Activated T-helper 17 cell treated with anti-CD3 and anti-CD28 coated beads, Interleukin-2, amount 50 U/mL, for 72 hours (primary cell): ENCODE measurements around the gene TCP10L. TPM values are rescaled to one million over a fixed set of nuclear protein-coding genes. Genes with fewer than 3 reads are reported as not detected.
"Not testable (repeated sequence)": the region's sequence is repeated elsewhere in the genome, so short reads cannot be mapped to it uniquely, and the experiment has no call there.

Experiments used
- ATAC-seq: fragments of 150-1000 bp; cut with Tn5 transposase; replicated peaks from 2 replicates; pipeline ENCODE4 v1.10.0; 2021; ENCODE audit warnings: mild to moderate bottlenecking, moderate library complexity
- H3K27ac Mint-ChIP-seq: one replicate; pipeline ENCODE4 v1.8.0; 2022; ENCODE audit warnings: mixed read lengths
- H3K27me3 Mint-ChIP-seq: one replicate; pipeline ENCODE4 v1.8.0; 2022; ENCODE audit warnings: mixed read lengths
- H3K36me3 Mint-ChIP-seq: one replicate; pipeline ENCODE4 v1.8.0; 2022; ENCODE audit warnings: low read depth, mild to moderate bottlenecking, mixed read lengths
- H3K4me1 Mint-ChIP-seq: one replicate; pipeline ENCODE4 v1.8.0; 2022; ENCODE audit warnings: mixed read lengths
- H3K4me3 Mint-ChIP-seq: one replicate; pipeline ENCODE4 v1.8.0; 2022; ENCODE audit warnings: mild to moderate bottlenecking, mixed read lengths
- H3K9me3 Mint-ChIP-seq: one replicate; pipeline ENCODE4 v1.8.0; 2022; ENCODE audit warnings: mixed read lengths
- total RNA-seq, 2 donors: library from RNA; stranded (reverse); gene quantifications; one replicate each; pipeline ENCODE4 v1.2.3, GENCODE V29; 2022

The TCP10L gene
- total RNA-seq, 2 donors from 2014 or later: 0.73 to 1.3 TPM

GRCh38 chr21:32549886-32550285 lies 35.4 kb downstream of the TCP10L start:
- H3K4me3 Mint-ChIP-seq: no peak overlapping the region
- no peaks in the 10 kb centered on the region for H3K9me3 Mint-ChIP-seq
- peaks cover 10% of the 10 kb centered on the region for H3K4me1 Mint-ChIP-seq
- no peak for ATAC-seq
- no peaks in the 10 kb centered on the region for H3K27me3 Mint-ChIP-seq
- H3K27ac Mint-ChIP-seq: no peak overlapping the region
- no peaks in the 10 kb centered on the region for H3K36me3 Mint-ChIP-seq

GRCh38 chr21:32549440-32549839 lies 35.9 kb downstream of the TCP10L start:
- Mint-ChIP-seq H3K36me3 (no peaks in the 10 kb centered on the region), H3K4me1 (peaks cover 10% of the 10 kb centered on the region), H3K27ac (no peak overlapping the region), H3K27me3 (no peaks in the 10 kb centered on the region), H3K4me3 (no peak overlapping the region), H3K9me3 (no peaks in the 10 kb centered on the region)
- no peak for ATAC-seq

GRCh38 chr21:32548978-32549377 lies 36.3 kb downstream of the TCP10L start:
- Mint-ChIP-seq H3K9me3 (no peaks in the 10 kb centered on the region), H3K27me3 (no peaks in the 10 kb centered on the region), H3K36me3 (no peaks in the 10 kb centered on the region), H3K4me3 (no peak overlapping the region), H3K27ac (no peak overlapping the region), H3K4me1 (peaks cover 10% of the 10 kb centered on the region)
- no peak for ATAC-seq

- H3K9me3 Mint-ChIP-seq: no peaks in the 10 kb centered on the region
- H3K27ac Mint-ChIP-seq: no peak overlapping the region
- H3K36me3 Mint-ChIP-seq: no peaks in the 10 kb centered on the region
- ATAC-seq: no peak
- peaks cover 10% of the 10 kb centered on the region for H3K4me1 Mint-ChIP-seq
- no peaks in the 10 kb centered on the region for H3K27me3 Mint-ChIP-seq
- no peak overlapping the region for H3K4me3 Mint-ChIP-seq
Observed at GRCh38 chr21:32547018-32547417, 38.3 kb downstream of the TCP10L start.

GRCh38 chr21:32545948-32546441 lies 39.3 kb downstream of the TCP10L start:
- peak; percentile 35 for ATAC-seq
- Mint-ChIP-seq H3K27ac (peak overlapping the region; percentile 9), H3K4me1 (peaks cover 10% of the 10 kb centered on the region), H3K4me3 (no peak overlapping the region), H3K27me3 (no peaks in the 10 kb centered on the region), H3K9me3 (no peaks in the 10 kb centered on the region), H3K36me3 (no peaks in the 10 kb centered on the region)

- H3K27ac Mint-ChIP-seq: no peak overlapping the region
Observed at GRCh38 chr21:32544697-32545096, 40.6 kb downstream of the TCP10L start.

GRCh38 chr21:32543975-32544374 lies 41.3 kb downstream of the TCP10L start:
- H3K27me3 Mint-ChIP-seq: no peaks in the 10 kb centered on the region
- no peaks in the 10 kb centered on the region for H3K9me3 Mint-ChIP-seq
- H3K36me3 Mint-ChIP-seq: no peaks in the 10 kb centered on the region
- no peak for ATAC-seq
- no peak overlapping the region for H3K4me3 Mint-ChIP-seq
- no peak overlapping the region for H3K27ac Mint-ChIP-seq
- H3K4me1 Mint-ChIP-seq: peaks cover 10% of the 10 kb centered on the region

More at GRCh38 chr21:32544697-32545096, 40.6 kb downstream of the TCP10L start:
- Mint-ChIP-seq H3K4me3 (no peak overlapping the region), H3K9me3 (no peaks in the 10 kb centered on the region), H3K4me1 (peaks cover 10% of the 10 kb centered on the region), H3K36me3 (no peaks in the 10 kb centered on the region), H3K27me3 (no peaks in the 10 kb centered on the region)
- ATAC-seq: no peak

- not testable (repeated sequence) for H3K27ac Mint-ChIP-seq, H3K36me3 Mint-ChIP-seq
- peaks cover 16% of the 10 kb centered on the region for H3K4me1 Mint-ChIP-seq
Observed at GRCh38 chr21:32543056-32543455, 42.3 kb downstream of the TCP10L start.

DNA sequence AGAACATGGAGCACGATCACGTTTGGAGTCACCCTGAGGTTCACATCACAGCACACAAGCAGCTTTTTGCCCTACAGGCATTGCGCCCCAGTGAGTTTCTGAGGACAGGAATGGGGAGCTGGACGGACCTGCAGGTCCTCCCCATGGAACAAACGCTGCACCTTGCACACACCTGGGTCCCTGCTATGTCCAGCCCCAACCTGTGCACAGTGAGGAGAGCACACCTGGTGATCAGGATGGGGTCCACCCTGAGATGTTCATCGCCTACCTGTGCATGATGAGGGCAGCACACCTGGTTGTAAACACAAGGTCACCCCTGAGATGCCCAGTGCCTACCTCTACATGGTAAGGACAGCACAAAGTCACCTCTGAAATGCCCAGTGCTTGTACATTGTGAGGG lies 45.9 kb downstream of the TCP10L start:
- H3K4me3 Mint-ChIP-seq: no peak overlapping the region
- ATAC-seq: no peak
- H3K4me1 Mint-ChIP-seq: peaks cover 15% of the 10 kb centered on the region
- no peaks in the 10 kb centered on the region for H3K9me3 Mint-ChIP-seq
- no peaks in the 10 kb centered on the region for H3K27me3 Mint-ChIP-seq
- no peak overlapping the region for H3K27ac Mint-ChIP-seq
- H3K36me3 Mint-ChIP-seq: no peaks in the 10 kb centered on the region

More at GRCh38 chr21:32543056-32543455, 42.3 kb downstream of the TCP10L start:
- not testable (repeated sequence) for H3K27me3 Mint-ChIP-seq, H3K4me3 Mint-ChIP-seq, ATAC-seq, H3K9me3 Mint-ChIP-seq

DNA sequence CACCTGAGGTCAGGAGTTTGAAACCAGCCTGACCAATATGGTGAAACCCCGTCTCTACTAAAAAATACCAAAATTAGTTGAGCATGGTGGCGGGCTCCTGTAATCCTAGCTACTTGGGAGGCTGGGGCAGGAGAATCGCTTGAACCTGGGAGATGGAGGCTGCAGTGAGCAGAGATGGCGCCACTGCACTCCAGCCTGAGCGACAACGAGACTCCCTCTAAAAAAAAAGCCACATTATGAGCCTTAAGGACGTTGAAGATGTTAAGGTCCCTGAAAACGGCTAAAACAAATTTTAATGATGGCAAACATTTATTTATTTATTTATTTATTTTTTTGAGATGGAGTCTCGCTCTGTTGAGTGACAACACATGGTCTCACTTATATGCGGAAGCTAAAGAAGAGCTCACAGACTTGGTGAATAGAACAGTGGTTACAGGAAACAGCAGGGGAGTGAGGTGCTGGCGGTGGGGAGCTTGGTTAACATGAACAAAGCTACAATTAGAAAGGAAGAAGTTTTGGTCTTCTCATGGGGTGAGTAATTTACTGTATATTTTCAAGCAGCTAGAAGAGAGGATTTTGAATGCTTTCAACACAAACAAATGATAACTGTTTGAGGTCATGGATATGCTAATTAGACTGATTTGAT lies 47.1 kb downstream of the TCP10L start:
- Mint-ChIP-seq H3K27me3 (no peaks in the 10 kb centered on the region), H3K4me3 (peak overlapping the region; percentile 65), H3K27ac (peak overlapping the region; percentile 66), H3K9me3 (no peaks in the 10 kb centered on the region), H3K4me1 (peaks cover 17% of the 10 kb centered on the region), H3K36me3 (no peaks in the 10 kb centered on the region)
- ATAC-seq: peak; percentile 64

DNA sequence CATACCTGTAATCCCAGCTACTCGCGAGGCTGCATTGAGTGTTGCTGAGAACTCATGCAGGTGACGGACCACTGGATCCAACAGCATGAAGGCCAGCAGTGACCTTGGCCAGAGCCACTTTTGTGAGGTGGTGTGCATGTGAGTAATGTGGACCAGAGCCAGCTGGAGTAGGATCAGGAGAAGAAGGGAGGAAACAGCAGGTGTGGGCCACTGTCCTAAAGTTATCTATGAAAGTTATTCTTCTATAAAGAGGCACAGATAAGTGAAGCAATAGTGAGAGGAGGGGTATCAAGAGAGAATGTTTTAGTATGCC lies 47.8 kb downstream of the TCP10L start:
- peaks cover 22% of the 10 kb centered on the region for H3K4me1 Mint-ChIP-seq
- no peak for ATAC-seq
- peak overlapping the region; percentile 6 for H3K27ac Mint-ChIP-seq
- no peaks in the 10 kb centered on the region for H3K9me3 Mint-ChIP-seq
- H3K4me3 Mint-ChIP-seq: no peak overlapping the region
- H3K27me3 Mint-ChIP-seq: no peaks in the 10 kb centered on the region
- H3K36me3 Mint-ChIP-seq: no peaks in the 10 kb centered on the region

- ATAC-seq: no peak
- H3K27me3 Mint-ChIP-seq: no peaks in the 10 kb centered on the region
- no peak overlapping the region for H3K4me3 Mint-ChIP-seq
- no peak overlapping the region for H3K27ac Mint-ChIP-seq
- no peaks in the 10 kb centered on the region for H3K9me3 Mint-ChIP-seq
- peaks cover 22% of the 10 kb centered on the region for H3K4me1 Mint-ChIP-seq
- no peaks in the 10 kb centered on the region for H3K36me3 Mint-ChIP-seq
Observed at GRCh38 chr21:32535612-32536011, 49.7 kb downstream of the TCP10L start.

DNA sequence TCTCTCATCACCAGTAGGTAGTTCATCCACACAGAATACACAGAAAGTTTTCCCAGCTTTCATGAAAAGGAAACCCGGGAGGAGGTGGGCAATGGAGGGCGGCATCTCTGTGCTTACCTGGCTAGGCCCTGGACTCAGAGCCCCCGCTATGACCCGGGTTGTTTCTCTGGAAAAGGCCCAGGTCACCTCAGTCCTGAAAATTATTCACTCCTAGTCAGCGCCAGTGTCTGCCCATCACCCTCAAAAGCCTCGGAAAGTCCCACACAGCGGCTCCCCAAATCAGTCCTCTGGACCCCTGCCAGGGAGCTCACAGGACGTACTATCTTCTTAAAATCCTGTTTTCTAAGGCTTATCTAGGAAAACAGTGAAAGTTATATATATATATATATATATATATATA lies 51.2 kb downstream of the TCP10L start:
- peaks cover 22% of the 10 kb centered on the region for H3K4me1 Mint-ChIP-seq
- H3K27ac Mint-ChIP-seq: no peak overlapping the region
- no peaks in the 10 kb centered on the region for H3K9me3 Mint-ChIP-seq
- no peaks in the 10 kb centered on the region for H3K27me3 Mint-ChIP-seq
- no peak for ATAC-seq
- H3K36me3 Mint-ChIP-seq: no peaks in the 10 kb centered on the region
- H3K4me3 Mint-ChIP-seq: no peak overlapping the region

- H3K4me1 Mint-ChIP-seq: peaks cover 20% of the 10 kb centered on the region
- ATAC-seq: no peak
- H3K27ac Mint-ChIP-seq: no peak overlapping the region
- H3K9me3 Mint-ChIP-seq: no peaks in the 10 kb centered on the region
- H3K27me3 Mint-ChIP-seq: no peaks in the 10 kb centered on the region
- H3K36me3 Mint-ChIP-seq: no peaks in the 10 kb centered on the region
- H3K4me3 Mint-ChIP-seq: no peak overlapping the region
Observed at GRCh38 chr21:32533611-32534010, 51.7 kb downstream of the TCP10L start.

DNA sequence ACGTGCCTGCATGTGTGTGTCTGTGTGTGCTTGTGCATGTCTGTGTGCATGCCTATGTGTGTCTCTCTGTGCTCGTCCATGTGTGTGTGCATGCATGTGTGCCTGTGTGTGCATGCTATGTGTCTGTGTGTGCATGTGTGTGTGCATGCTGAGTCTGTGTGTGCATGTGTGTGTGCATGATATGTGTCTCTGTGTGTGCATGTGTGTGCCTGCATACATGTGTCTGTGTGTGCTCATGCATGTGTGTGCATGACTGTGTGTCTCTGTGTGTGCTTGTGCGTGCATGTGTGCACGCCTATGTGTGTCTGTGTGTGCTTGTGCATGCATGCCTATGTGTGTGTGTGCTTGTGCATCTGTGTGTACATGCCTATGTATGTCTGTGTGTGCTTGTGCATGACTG lies 52.3 kb downstream of the TCP10L start:
- Mint-ChIP-seq H3K27ac (no peak overlapping the region), H3K27me3 (no peaks in the 10 kb centered on the region)

GRCh38 chr21:32532636-32533035 lies 52.7 kb downstream of the TCP10L start:
- no peaks in the 10 kb centered on the region for H3K9me3 Mint-ChIP-seq
- no peak for ATAC-seq
- H3K4me3 Mint-ChIP-seq: no peak overlapping the region
- H3K27me3 Mint-ChIP-seq: no peaks in the 10 kb centered on the region
- no peak overlapping the region for H3K27ac Mint-ChIP-seq
- peaks cover 17% of the 10 kb centered on the region for H3K4me1 Mint-ChIP-seq
- H3K36me3 Mint-ChIP-seq: no peaks in the 10 kb centered on the region

More for the DNA sequence above, 52.3 kb downstream of the TCP10L start:
- ATAC-seq: no peak
- Mint-ChIP-seq H3K4me3 (no peak overlapping the region), H3K9me3 (no peaks in the 10 kb centered on the region), H3K4me1 (peaks cover 15% of the 10 kb centered on the region), H3K36me3 (no peaks in the 10 kb centered on the region)
